ENCODE data around the gene NACC2.
A peak's percentile ranks its signal among the peaks of the same experiment; 100 is the strongest.

The NACC2 gene

GRCh38 chr9:136007934-136008692, 87.0 kb downstream of the NACC2 start:
- DNase-seq (ENCODE audit: low read depth) = no peak
- no peak overlapping the region for H3K4me3 ChIP-seq (ENCODE audit: low read depth, low read length)

- no peak for DNase-seq (ENCODE audit: low read depth)
- H3K4me3 ChIP-seq (ENCODE audit: low read depth, low read length) = no peak overlapping the region
Measured at GRCh38 chr9:136007276-136007933, 87.7 kb downstream of the NACC2 start.

GRCh38 chr9:136006169-136006568, 88.9 kb downstream of the NACC2 start:
- DNase-seq (ENCODE audit: low read depth) = no peak
- H3K4me3 ChIP-seq (ENCODE audit: low read depth, low read length) = no peak overlapping the region

- no peak overlapping the region for H3K4me3 ChIP-seq (ENCODE audit: low read depth, low read length)
- no peak for DNase-seq (ENCODE audit: low read depth)
Measured at GRCh38 chr9:136004712-136005111, 90.4 kb downstream of the NACC2 start.

- no peak for DNase-seq (ENCODE audit: low read depth)
- no peak overlapping the region for H3K4me3 ChIP-seq (ENCODE audit: low read depth, low read length)
Measured at GRCh38 chr9:136004219-136004618, 90.9 kb downstream of the NACC2 start.

GRCh38 chr9:136003411-136004218, 91.5 kb downstream of the NACC2 start:
- DNase-seq (ENCODE audit: low read depth) = no peak

GRCh38 chr9:136002881-136003280, 92.2 kb downstream of the NACC2 start:
- no peak overlapping the region for H3K4me3 ChIP-seq (ENCODE audit: low read depth, low read length)
- DNase-seq (ENCODE audit: low read depth) = no peak

More at GRCh38 chr9:136003411-136004218, 91.5 kb downstream of the NACC2 start:
- no peak overlapping the region for H3K4me3 ChIP-seq (ENCODE audit: low read depth, low read length)

GRCh38 chr9:136002215-136002614, 92.9 kb downstream of the NACC2 start:
- H3K4me3 ChIP-seq (ENCODE audit: low read depth, low read length) = no peak overlapping the region
- no peak for DNase-seq (ENCODE audit: low read depth)

GRCh38 chr9:136001231-136001630, 93.9 kb downstream of the NACC2 start:
- DNase-seq (ENCODE audit: low read depth) = no peak
- no peak overlapping the region for H3K4me3 ChIP-seq (ENCODE audit: low read depth, low read length)

- DNase-seq (ENCODE audit: low read depth) = no peak
- H3K4me3 ChIP-seq (ENCODE audit: low read depth, low read length) = no peak overlapping the region
Measured at GRCh38 chr9:135998410-135999071, 96.5 kb downstream of the NACC2 start.

- H3K4me3 ChIP-seq (ENCODE audit: low read depth, low read length) = no peak overlapping the region
- no peak for DNase-seq (ENCODE audit: low read depth)
Measured at GRCh38 chr9:135998016-135998380, 97.1 kb downstream of the NACC2 start.

- H3K4me3 ChIP-seq (ENCODE audit: low read depth, low read length) = no peak overlapping the region
- no peak for DNase-seq (ENCODE audit: low read depth)
Measured at GRCh38 chr9:135997090-135998015, 97.7 kb downstream of the NACC2 start.

- no peak overlapping the region for H3K4me3 ChIP-seq (ENCODE audit: low read depth, low read length)
- no peak for DNase-seq (ENCODE audit: low read depth)
Measured at GRCh38 chr9:135995816-135996215, 99.3 kb downstream of the NACC2 start.

GRCh38 chr9:135994501-135995192, 100.4 kb downstream of the NACC2 start:
- no peak for DNase-seq (ENCODE audit: low read depth)
- no peak overlapping the region for H3K4me3 ChIP-seq (ENCODE audit: low read depth, low read length)

- H3K4me3 ChIP-seq (ENCODE audit: low read depth, low read length) = no peak overlapping the region
- no peak for DNase-seq (ENCODE audit: low read depth)
Measured at GRCh38 chr9:135993765-135994500, 101.2 kb downstream of the NACC2 start.

- H3K4me3 ChIP-seq (ENCODE audit: low read depth, low read length) = no peak overlapping the region
- no peak for DNase-seq (ENCODE audit: low read depth)
Measured at GRCh38 chr9:135993409-135993742, 101.7 kb downstream of the NACC2 start.

- peak; percentile 49 for DNase-seq (ENCODE audit: low read depth)
- H3K4me3 ChIP-seq (ENCODE audit: low read depth, low read length) = peak overlapping the region; percentile 22
Measured at GRCh38 chr9:135992486-135993408, 102.3 kb downstream of the NACC2 start.

Measured in skeletal muscle cell (primary cell).